ENCODE data around the gene PRR22.
"Not testable (repeated sequence)": the region's sequence is repeated elsewhere in the genome, so short reads cannot be mapped to it uniquely, and the experiment has no call there.

PRR22 gene

DNA sequence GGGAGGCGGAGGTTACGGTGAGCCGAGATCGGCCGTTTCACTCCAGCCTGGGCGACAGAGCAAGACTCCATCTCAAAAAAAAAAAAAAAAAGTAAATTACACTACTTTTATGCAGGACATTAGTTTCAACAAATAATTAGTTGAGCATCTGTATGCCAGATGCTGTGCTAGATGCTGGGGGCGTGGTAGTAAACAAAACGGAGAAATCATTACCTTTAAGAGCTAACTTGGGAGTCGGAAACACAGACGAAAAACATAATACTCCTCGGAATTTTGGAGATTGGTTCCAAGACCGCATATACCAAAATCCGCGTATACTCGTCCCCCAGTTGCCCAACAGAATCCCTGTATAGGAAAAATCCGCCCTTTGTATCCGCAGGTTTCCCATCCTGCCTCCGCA is 7.7 kb upstream of the PRR22 start:
- DNase-seq (ENCODE audit: low read depth in 2 of 3, low spot score in 1 of 3) = no peak

DNA sequence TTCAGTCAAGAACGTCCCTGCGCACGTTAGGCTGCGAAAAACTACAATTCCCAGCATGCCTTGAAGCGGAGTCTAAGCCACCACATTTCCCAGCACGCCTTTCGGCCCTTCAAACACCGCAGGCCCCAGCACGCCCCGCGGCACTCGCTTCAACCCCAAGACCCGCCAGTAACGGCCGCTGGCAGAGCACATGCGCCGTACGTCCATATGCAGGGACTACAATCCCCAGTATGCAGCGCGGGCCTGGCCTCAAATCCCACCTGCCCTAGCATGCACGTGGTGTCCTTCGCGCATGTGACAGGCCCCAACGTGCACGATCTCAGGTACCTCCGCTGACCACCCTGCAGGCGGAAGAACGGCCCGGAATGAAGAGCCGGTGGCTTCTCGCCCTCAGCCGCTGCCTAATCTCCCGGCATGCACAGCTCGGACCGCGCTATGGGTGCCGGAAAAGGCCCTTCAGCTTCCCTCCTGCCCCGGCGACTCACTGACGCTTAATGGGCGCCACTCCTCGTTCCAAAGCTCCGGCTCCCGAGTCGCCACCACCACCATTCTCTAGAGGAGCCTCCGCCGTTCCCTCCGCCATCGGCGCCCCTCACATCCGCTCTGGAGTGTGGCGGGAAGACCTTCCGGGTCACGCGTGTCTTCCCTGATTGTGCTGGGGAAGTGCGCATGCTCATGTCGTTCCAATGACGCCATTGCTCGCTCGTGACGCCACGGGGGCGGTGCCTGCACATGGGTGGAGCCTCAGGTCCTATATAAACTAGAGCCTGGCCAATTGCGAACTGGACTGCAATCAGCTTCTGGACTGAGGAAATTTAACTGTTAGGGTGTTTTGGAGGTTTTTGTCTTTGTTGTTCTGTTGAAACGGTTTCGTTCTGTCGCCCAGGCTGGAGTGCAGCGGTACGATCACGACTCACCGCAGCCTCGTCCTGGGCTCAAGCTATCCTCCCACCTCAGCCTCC is 6.3 kb upstream of the PRR22 start, which contains the start of gene DUS3L:
Gene DUS3L (minus strand): TSS at position 605 of the 962 bp plus-strand sequence. CDS start 22 bp downstream, at position 583.
- peak; percentile 94 to 98 (median 96) for DNase-seq (ENCODE audit: low read depth in 2 of 3, low spot score in 1 of 3)

DNA sequence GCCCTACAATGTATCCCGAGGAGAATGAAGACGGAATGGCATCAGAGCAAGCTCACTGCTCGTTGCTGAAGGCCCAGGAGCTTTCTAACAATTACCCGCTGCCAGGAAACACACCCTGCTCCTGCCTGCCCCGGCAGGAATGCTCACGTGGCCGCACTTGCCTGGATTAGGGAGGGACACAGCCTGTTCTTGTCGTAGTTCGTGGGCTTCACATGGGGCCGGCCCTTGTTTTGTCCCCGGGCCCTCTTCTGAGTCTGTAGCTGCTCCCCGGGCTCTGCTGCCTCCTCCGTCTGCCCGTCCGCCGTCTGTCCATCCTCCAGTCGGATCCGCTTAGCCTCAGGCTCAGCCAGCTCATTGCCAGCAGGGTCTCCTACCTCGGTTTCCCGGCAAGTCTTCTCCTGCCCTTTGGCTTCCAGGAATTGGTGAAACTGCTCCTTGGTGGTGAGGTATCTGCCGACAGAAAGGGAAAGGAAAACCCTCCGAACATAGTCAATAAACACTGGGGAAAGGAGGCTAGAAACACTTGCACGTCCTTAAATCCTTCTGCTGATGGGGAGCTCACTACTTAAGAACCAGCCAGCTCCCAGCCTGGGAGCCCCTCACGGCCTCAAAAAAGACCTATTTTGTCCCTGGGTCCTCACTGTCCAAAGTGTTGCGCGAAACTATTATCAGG is 5.5 kb upstream of the PRR22 start:
- no peak for DNase-seq (ENCODE audit: low read depth in 2 of 3, low spot score in 1 of 3)

DNA sequence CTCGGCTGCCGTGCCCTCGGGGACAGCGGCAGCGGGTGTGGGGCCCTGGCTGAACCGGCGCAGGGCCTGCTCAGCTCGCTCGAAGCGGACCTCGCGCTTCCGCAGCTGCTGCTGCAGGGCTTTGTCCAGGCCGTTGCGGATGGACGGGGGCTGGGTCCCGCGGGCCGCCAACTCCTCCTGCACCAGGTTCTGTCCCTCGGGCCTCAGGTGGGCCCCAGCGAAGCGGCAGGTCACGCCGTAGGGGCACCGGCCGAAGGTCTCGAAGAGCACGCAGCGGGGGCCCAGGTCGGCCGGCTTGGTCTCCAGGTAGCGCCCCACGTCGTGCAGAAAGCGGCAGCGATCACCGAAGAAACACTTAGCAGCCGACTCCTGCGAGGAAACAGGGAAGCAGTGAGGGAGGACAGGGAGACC is 4.8 kb upstream of the PRR22 start:
- DNase-seq (ENCODE audit: low read depth in 2 of 3, low spot score in 1 of 3) = no peak

DNA sequence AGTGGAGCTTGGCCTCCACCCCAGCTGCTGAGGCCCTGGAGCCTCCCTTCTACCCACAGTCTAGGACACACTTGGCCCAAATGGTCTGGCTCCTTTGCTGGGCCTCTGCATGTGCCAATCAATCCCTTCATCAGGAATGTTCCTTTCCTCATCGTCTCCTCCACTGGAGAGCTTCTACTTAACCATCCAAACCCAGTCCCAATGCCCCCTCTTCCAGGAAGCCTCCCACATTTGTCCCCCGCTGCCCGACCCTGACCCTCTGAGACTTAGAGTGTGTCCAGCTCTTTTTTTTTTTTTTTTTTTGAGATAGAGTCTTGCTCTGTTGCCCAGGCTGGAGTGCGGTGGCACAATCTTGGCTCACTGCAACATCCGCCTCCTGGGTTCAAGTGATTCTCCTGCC is 3.9 kb upstream of the PRR22 start:
- DNase-seq (ENCODE audit: low read depth in 2 of 3, low spot score in 1 of 3) = no peak

DNA sequence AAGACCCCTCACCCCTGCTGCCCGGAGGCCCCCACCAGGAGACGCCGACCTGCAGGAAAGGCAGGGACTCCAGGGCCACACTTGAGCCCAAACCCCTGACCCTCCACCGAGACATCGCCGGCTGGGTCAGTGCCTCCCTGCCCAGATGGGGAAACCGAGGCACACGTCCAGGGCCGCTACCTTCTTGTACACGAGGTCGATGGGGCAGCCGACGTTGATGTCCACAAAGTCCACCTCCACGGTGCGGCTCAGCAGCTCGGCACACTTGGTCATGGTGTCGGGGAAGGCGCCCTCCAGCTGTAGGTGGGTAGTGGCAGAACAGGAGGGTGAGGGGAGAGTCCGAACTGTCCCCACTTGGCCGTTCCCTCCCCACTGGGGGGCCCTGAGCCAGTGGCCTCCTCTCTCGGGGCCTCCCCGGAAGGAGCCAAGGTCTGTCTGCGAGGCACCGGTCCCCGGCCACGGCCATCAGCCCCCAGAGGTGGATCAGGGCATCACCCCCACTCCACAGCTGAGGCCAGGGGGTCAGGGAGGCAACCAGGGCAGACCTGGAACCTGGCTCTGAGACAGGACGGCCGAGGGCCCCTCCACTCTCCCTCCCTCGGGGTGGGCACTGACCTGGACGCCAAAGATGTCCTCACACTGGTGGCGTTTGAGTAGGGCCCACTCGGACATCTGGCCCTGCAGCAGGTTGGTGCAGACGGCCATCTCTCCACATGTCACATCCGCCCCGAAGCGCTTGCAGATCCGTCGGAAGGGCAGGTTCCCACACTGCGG is 3.0 kb upstream of the PRR22 start:
- DNase-seq (ENCODE audit: low read depth in 2 of 3, low spot score in 1 of 3) = no peak

DNA sequence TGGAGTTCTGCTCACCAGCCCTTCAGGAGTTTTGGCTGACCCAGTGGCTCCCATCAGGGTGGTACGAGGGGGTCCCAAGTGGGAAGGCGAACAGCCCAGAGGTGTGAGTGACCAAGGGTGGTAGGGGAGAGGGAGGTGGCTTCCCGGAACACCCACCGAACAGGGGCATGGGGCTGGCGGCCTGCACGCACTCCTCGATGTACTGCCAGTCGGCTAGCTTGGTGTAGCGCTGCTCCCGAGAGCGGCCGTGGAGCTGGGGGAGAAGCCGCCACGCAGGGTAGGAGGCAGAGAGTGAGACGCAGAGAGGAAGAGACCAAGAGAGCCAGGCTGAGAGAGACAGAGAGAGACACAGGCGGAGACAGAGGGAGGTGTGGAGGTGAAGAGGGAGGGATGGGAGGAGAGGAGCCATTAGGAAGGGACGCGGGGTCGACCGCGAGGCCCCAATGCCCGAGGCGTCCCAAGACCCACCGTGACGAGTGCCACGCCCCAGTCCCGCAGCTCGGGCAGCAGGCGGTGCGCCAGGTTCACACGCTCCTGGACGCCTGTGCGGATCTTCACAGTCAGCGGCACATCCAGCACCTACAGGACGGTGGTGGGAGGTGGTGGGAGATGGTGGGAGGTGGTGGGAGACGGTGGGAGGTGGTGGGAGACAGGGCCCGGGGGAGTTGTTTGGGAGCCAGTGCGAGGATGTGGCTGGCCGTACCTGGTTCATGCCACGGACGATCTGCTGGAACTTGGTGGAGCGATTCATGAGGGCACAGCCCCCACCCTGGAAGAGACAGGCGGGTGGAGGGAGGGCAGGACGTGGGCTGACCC is 2.3 kb upstream of the PRR22 start:
- DNase-seq (ENCODE audit: low read depth in 2 of 3, low spot score in 1 of 3) = no peak

DNA sequence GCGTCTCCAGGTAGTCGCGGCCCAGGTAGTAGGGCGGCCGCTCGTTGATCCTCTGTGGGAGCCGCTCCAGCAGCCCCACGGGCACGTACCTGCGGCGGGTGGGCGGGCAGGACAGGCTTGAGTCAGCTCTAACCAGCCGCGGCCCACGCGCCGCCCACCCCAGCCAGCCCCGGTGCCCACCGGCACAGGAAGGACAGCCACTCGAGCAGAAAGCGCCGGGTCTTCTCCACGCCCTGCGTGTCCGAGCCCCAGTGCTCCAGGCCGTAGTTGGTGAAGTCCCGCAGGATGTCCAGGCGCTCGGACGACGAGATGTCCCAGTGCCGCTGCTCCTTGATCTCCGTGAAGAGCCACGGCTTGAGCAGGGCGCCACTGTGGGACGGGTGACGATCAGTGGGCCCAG is 877 bp upstream of the PRR22 start:
- DNase-seq (ENCODE audit: low read depth in 2 of 3, low spot score in 1 of 3) = no peak

DNA sequence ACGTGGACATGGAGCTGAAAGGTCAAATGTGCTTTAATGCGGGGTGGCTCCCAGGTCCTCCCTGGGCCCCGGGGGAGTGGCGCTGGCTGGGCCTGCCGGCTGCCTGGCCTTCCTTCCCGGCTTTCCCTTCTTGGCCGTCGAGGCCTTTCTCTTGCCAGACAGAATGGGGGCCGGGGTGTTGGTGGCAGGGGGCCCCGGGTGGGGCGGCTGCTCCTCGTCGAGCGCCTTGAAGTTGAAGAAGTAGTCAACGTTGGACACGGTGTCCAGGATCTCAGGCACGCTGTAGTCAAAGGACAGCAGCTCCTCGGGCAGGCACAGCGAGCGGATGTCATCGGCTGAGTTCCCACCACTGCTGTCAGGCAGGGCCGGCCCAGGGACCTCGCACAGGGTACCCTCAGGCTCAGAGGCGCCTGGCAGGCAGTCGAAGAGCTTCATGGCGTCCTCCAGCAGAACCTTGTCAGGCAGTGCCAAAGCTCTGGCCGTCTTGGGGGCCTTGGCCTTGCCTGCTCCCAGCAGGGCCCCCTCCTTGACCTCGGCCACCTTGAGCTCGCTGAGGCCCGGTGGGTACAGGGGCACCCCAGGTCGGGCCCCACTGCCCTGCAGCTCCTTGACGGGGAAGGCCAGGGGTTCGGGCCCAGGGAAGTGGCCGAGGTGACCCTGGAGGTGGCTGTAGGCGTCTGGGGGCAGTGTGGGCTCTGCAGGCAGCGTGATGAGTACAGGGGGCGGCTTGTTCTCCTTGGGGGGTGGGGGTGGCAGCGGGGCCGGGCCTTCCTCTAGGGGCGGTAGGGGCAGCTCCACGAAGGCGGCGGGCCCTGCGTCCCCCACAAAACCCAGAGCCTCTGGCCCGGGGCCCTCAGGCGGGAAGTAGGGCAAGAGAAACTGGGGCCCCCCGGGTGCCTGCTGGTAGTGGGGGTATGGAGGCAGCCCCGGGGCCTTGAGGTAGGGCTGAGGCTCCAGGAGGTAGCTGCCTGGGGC is 1.3 kb downstream of the PRR22 start:
- no peak for DNase-seq (ENCODE audit: low read depth in 2 of 3, low spot score in 1 of 3)

DNA sequence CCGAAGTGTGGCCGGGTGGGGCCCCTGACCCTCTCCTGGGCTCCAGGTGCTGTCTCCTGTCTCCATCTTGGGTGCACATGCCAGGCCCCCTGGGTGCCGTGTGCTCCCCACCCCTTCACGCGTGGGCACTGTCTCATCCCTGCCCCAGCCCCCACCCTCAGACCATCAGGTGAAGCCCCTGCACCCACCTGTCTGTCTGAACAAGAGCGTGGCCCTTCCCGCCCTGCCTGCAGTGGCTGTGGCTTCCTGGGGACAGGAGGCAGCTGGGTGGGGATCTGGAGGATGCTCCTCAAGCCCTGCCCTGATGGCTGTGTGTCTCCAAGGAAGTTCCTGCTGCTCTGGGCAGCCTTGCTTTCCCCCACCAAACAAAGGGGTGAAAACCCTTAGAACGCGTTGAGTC is 2.2 kb downstream of the PRR22 start:
- DNase-seq (ENCODE audit: low read depth in 2 of 3, low spot score in 1 of 3) = no peak

DNA sequence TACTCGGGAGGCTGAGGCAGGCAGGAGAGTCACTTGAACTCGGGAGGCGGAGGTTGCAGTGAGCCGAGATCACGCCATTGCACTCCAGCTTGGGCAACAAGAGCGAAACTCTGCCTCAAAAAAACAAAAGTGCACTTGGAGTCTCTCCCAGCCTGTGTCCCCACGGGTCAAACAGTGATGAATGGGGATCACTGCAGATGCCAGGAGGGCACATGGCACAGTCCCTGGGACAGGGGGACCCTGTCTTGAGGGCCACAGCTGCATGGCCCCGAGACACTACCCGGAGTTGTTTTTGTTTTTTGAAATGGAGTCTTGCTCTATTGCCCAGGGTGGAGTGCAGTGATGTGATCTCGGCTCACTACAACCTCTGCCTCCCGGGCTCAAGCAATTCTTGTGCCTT is 3.6 kb downstream of the PRR22 start:
- not testable (repeated sequence) for DNase-seq (ENCODE audit: low read depth in 2 of 3, low spot score in 1 of 3)

DNA sequence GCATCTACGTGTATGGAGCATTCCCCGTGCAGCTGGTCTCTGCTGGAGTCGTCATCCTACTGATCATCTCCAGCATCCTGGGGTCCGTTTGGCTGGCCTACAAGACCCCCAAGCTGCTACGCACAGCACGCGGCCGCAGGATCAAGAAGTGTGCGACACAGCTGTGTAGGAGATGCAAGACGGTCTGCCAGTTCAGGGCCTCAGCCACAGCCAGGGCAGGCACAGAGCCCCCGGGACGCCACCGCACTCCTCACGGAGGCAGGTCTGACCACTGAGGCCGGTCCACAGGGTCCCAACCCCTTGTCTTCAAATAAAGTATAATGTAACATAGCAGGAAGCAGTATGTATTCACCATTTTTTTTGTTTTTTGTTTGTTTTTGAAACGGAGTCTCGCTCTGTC is 6.1 kb downstream of the PRR22 start:
- DNase-seq (ENCODE audit: low read depth in 2 of 3, low spot score in 1 of 3) = no peak

DNA sequence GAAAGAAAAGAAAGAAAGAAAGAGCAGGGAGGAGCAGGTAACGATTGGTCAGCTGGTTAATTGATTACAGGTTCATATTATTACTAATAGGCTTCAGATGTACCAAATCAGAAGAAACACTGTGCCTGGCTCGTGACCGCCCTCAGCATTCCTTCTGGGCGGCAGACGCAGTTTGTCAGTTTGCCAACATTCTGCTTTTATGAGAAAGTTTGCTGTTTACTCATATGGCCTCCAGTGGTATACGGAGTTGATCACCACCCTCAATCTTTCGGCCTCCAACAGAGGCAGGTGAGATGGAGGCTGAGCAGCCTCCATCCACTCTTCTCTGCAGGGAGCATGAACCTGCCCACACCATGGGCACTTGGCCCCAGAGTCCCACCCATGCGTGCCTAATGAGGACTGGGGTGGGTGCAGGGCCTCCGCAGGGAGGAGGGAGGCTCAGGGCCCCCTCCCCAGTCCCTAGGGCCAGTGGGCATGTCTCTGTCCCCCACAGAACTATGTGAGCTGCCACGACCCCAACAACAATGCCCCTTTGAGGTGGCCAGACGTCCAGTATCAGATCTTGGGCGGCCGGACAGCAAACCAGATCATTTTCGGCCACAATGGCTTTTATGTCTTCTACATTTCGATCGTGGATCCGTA is 8.8 kb downstream of the PRR22 start:
- DNase-seq (ENCODE audit: low read depth in 2 of 3, low spot score in 1 of 3) = no peak

DNA sequence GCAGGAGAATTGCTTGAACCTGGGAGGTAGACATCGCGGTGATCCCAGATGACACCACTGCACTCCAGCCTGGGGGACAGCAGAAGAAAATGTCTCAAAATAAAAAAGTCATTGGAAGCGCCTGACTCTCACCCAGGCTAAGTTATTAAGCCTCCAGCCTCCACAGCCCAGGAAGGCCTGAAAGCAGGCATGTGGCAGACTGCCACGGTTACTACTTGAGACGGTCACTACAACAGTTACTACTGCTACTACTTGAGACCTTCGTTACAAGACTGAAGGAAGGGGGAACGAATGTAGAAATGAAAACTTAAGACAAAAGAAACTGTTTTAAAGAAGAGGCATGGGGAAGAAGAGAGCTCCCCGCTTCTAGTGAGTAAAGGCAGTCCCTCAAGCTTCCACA is 9.6 kb downstream of the PRR22 start:
- DNase-seq (ENCODE audit: low read depth in 2 of 3, low spot score in 1 of 3) = no peak

DNA sequence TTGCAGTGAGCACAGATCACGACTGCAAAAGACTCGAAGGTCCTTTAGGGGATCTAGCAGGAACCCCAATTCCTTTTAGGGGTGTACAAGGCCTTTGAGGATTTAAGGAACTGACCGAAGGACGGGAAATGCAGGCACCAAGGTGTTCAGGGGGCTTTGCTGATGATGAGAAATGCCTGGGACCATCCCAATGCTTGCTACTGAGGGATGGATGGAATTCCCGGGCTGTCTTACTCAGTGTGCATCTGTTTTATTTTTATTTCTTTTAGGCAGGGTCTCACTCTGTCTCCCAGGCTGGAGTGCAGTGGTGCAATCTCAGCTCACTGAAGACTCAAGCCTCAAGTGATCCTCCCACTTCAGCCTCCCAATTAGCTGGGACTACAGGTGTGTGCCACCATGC is 11.3 kb downstream of the PRR22 start:
- DNase-seq (ENCODE audit: low read depth in 2 of 3, low spot score in 1 of 3) = no peak

DNA sequence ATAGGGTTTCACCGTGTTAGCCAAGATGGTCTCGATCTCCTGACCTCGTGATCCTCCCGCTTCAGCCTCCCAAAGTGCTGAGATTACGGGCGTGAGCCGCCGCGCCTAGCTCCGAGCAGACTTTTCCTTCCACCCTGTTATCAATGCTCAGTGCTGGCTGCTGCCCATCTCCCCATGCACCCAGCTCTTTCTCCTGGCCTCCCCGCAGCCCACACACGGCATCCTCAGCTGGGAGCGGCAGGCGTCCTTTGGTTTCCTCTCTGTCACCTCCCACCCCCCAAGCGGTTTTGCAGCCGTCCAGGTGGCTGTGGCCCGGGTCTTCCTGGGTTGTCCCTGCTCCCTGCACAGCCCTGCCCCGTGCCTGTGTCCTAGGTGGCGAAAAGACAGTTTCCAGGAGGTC is 12.1 kb downstream of the PRR22 start:
- DNase-seq (ENCODE audit: low read depth in 2 of 3, low spot score in 1 of 3) = no peak

DNA sequence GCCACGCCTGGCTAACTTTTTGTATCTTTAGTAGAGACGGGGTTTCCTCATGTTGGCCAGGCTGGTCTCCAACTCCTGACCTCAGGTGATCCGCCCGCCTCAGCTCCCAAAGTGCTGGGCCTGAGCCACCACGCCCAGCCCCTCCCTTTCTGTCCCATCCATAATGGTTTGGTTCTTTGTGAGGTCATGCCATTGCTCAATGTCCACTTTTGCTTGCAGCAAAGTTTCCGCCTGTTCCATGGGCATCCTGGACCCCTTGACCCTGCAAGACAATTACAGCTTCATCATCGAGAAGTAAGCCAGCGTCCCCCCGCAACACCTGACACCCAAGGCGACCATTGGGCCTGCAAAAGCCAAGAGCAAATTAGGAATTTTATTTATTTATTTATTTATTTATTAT is 16.6 kb downstream of the PRR22 start:
- DNase-seq (ENCODE audit: low read depth in 2 of 3, low spot score in 1 of 3) = no peak

DNA sequence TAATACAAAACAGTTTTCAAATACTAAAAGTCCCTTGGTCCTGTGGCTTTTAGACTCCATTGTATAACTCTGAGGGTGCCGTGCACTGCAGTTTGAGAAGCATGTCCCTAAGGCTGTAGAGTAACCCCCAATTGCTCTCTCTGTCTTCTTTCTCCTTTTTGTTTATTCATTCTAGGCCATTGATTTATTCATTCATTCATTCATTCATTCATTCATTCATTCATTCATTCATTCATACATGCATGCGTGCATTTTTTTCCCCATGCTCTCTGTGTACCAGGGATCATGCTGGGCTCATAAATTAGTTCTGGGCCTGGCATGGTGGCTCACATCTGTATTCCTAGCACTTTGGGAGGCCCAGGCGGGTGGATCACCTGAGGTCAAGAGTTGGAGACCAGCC is 19.3 kb downstream of the PRR22 start:
- DNase-seq (ENCODE audit: low read depth in 2 of 3, low spot score in 1 of 3) = no peak

DNA sequence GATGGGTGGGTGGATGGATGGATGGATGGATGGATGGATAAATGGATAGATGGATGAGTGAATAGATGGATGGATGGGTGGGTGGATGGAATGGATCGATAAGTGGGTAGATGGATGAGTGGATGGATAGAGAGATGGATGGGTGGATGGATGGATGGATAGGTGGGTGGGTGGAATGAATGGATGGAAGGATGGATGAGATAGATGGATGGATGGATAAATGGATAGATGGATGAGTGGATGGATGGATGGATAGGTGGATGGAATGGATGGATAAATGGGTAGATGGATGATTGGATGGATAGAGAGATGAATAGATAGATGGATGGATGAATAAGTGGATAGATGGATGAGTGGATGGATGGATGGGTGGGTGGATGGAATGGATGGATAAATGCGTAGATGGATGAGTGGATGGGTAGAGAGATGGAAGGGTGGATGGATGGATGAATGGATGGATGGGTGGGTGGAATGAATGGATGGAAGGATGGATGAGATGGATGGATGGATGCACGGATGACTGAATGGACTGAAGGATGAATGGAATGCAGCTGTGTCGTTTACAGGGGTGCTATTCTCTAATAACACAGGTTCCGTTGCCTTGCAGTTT is 21.8 kb downstream of the PRR22 start:
- DNase-seq (ENCODE audit: low read depth in 2 of 3, low spot score in 1 of 3) = no peak
